GM19455 (cell line): Measurements from ENCODE around the gene TTYH3.

ENCODE experiments used
- ATAC-seq: cut with Tn5 transposase; IDR thresholded peaks from one replicate; pipeline ENCODE4 v1.9.1; 2021; ENCODE audit not compliant: unreplicated experiment

Gene TTYH3

GRCh38 chr7:2614631-2615330, 17.0 kb upstream of the TTYH3 start:
- ATAC-seq = no peak

- no peak for ATAC-seq
Observed at GRCh38 chr7:2616387-2617324, 15.1 kb upstream of the TTYH3 start.

DNA sequence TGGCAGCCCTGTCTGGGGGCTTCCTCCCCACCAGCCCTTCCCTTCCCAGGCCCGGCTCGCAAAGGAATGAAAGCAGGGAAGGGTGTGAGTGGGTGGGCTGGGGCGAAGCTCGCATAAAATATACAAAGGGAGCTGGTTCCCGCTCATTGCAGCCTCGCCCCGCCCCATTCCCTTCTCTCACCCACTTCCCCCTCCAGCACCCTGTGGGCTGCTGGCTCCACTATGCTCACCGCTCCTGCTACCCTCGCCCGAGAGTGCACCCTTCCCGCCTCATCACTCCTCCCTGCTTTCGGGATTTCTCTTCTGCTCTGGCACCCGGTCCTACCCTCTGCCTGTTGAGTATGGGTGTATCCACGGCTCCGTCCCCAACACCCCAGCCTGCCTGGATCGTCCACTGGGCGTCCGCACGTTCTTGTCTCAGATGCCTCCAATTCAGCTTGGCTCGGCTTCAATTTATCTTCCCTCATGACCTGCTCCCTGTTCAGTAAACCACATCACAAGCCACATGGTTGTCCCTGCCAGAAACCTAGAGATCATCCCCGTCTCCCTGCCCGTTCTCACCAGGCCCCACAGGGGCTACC, 14.4 kb upstream of the TTYH3 start:
- ATAC-seq = no peak

DNA sequence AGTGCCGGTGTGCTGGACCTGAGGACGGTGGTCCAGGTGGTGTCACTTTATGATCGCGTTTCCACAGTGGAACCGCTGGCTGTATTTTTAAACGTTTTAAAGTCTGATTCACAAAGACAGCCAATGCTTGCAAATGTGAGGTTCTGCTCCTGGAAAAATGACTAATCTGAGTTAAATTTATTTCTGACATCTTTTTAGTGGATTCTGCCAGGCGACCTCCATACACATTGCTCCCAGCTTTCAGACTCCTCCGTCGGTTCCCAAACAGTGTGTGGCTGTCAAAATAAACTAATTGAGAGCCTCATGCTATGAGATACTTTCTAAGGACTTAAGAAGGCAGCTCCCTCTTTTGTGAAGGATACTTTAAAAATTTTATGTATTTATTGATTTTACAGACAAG, 12.7 kb upstream of the TTYH3 start:
- ATAC-seq = no peak

DNA sequence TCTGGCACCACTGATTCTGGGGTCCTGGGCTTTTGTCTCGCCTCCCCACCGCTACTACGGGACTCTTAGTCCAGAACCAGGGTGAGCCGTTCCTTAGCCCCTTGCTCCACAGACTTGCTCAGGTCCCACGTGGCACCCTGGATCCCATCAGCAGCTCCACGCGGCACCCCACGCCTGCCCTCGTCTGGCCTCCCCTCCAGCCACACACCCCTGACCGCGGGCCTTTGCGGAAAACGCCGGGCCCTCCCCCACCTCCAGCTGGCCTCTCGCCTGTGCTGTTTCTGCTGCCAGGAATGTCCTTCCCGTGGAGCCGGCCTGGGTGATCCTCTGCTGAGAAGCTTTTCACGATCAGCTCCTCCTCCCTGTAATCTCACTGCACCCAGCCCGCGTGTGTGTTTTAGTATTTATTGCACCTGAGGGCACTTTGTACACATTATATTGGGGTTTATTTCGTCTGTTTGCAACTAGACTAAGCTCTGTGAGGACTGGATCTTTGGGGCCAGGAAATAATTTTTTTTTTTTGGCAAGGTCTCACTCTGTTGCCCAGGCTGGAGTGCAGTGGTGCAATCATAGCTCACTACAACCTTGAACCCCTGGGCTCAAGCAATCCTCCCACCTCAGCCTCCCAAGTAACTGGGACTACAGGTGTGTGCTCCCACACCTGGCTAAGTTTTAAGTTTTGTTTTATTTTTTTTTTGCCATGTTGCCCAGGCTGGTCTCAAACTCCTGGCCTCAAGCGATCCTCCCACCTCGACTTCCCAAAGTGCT, 10.5 kb upstream of the TTYH3 start:
- no peak for ATAC-seq

GRCh38 chr7:2621948-2622640, 9.7 kb upstream of the TTYH3 start:
- no peak for ATAC-seq

- no peak for ATAC-seq
Observed at GRCh38 chr7:2622869-2623697, 8.7 kb upstream of the TTYH3 start.

GRCh38 chr7:2623698-2624014, 8.1 kb upstream of the TTYH3 start:
- ATAC-seq = no peak

DNA sequence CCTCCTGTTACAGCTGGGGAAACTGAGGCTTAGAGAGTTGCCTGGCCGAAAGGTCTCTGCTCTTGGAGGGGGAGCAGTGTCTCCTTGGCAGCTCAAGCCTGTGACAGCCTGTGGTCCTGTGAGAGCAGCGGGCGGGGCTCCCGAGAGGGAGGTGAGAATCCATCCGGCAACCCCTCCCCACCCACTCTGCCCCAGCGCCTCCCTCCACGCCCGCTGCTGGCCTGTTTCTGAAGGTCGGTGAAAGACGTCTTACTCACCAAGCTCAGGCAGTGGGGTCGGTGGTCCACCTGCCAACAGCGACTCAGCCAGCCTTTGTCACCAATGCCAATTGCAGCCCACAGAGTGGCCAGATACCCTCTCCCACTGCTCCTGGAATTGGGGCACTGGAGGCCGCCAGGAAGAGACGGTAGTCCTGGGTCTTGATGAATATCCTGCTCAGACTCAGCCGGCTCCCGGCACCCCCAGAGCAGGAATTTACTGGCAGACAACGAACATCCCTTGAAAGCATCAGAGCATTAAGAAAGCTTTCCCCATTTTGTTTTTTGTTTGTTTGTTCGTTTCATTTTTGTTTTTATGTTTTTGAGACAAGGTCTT, 7.4 kb upstream of the TTYH3 start:
- ATAC-seq = no peak

GRCh38 chr7:2626498-2627117, 5.2 kb upstream of the TTYH3 start:
- ATAC-seq = no peak

DNA sequence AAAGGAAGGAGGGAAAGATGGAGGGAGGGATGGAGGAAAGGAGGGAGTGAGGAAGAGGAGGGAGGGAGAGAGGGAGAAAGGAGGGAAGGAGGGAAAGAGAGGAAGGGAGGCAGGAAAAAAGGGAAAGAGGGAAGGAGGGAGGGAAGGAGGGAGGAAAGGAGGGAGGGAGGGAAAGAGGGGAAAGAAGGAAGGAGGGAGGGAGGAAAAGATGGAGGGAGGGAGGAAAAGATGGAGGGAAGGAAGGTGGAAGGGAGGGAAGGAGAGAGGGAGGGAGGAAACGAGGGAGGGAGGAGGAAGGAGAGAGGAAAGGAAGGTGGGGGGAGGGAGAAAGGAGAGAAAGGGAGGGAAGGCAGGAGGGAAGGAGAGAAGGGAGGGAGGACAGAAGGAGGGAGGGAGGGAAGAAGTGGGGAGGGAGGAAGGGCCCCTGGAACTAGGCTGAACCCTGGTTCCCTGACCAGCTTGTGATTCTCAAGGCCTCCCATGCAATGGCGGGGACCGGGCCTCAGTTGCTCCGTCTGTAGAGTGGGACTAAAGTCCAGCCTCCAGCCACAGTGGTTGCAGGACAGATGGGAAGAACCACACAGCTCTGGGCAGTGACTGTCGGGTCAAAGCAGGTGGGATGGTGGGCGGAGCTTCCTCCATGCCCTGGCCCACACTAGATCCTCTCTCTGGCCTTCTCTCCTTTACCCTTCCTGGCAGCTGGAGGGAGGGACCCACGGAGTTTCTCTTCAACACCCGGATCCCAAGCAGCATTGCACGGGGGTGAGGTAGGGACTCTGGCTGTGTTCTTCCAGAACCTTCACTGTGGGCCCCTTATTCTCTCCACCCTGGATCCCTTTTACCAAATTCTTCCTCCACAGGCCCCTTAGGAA, 4.3 kb upstream of the TTYH3 start:
- ATAC-seq = no peak

- no peak for ATAC-seq
Observed at GRCh38 chr7:2628130-2628482, 3.7 kb upstream of the TTYH3 start.

- ATAC-seq = no peak
Observed at GRCh38 chr7:2628891-2629290, 2.9 kb upstream of the TTYH3 start.

- ATAC-seq = no peak
Observed at GRCh38 chr7:2629746-2630681, 1.8 kb upstream of the TTYH3 start.

- ATAC-seq = no peak
Observed at GRCh38 chr7:2632733-2633537, 1.1 kb downstream of the TTYH3 start.

DNA sequence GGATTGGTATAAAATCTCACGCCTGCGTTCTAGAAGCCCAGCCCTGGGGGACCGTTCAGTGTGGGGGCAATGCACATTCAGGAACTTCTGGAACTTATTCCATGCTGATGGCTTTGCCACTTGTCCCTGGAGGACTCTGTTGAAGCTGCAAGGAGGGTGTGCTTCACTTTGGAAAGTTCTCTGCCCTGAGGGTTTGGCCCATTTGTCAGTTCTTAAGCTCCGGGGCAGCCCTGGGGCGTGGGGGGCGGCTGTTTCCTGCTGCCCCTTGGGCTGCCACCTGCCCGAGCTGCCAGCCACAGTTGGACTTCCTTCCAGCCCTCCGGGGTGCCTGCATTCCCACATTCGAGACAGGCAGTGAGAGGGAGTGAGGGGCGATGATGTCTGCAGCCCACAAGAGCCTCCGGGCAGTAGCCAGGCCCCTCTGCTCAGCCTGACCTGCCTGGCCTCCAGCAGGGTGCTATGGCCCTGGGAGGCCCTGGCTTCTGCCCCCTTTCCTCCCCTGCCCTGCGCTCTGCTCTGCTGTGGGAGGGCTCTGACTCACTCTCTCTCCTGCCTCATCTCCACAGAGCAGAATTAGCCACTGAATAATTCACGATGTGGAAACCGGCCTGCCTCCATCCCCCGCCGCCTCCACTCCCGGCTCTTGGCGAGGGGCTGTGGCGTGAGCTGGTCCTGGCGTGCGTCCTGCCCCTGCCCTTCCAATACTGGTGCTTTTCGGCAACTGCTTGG, 1.9 kb downstream of the TTYH3 start:
- no peak for ATAC-seq
